Mucosa of descending colon (tissue), 3 donors: ENCODE data around the gene SLC22A12. TPM values are rescaled to one million over a fixed set of nuclear protein-coding genes. Genes with fewer than 3 reads are reported as not detected.
A peak's percentile ranks its signal among the peaks of the same experiment; 100 is the strongest.
"Not testable (repeated sequence)": the region's sequence is repeated elsewhere in the genome, so short reads cannot be mapped to it uniquely, and the experiment has no call there.

Experiments used
- ATAC-seq: fragments of 200-7000 bp; cut with Tn5 transposase; one replicate; pipeline ENCODE4 v1.9.1; 2020; ENCODE audit warnings: mild to moderate bottlenecking, moderate library complexity
- DNase-seq, 3 donors: peaks; one replicate each; pipeline ENCODE4 v3.0.0-alpha.2; 2020
- H3K36me3 ChIP-seq: fragments of 200-600 bp; one replicate; pipeline ENCODE4 v1.8.0; 2021; ENCODE audit warnings: low read depth, mild to moderate bottlenecking
- H3K4me1 ChIP-seq: fragments of 200-600 bp; one replicate; pipeline ENCODE4 v1.8.0; 2021; ENCODE audit warnings: low read depth, mild to moderate bottlenecking
- H3K4me3 ChIP-seq: fragments of 200-600 bp; one replicate; pipeline ENCODE4 v1.8.0; 2021; ENCODE audit warnings: mild to moderate bottlenecking
- H3K9me3 ChIP-seq: fragments of 200-600 bp; one replicate; pipeline ENCODE4 v1.8.0; 2021; ENCODE audit warnings: mild to moderate bottlenecking
- CTCF ChIP-seq: fragments of 200-600 bp; IDR thresholded peaks from one replicate; pipeline ENCODE4 v1.8.0; 2022; ENCODE audit warnings: antibody characterized with exemption, mild to moderate bottlenecking
- intact Hi-C, 2 donors: fragments of 100-400 bp; cut with DNase I in 1 of 2; cut with micrococcal nuclease in 1 of 2; formaldehyde crosslinking; loops; one replicate each; pipeline versions ENCODE4 v1.11.0 to v1.11.1; 2022; cut with DNase I, micrococcal nuclease
- total RNA-seq, 3 donors: library from RNA; stranded (reverse); fragmentation: NEBNext Ultra II Directional in 2 of 3; extraction: Animal tissue kit (Norgen Biotek cat#: 25700) in 2 of 3; gene quantifications; one replicate each; pipeline versions ENCODE4 v1.2.1 to v1.2.4, GENCODE V29; 2021 to 2023
- donor health status: DM: no; HTN: no; CAD: no; lungs with moderate emphysema.
- donor health status: DM: no; HTN: no; CAD: no.
- donor health status: DM: no; HTN: yes; CAD: no.

Gene SLC22A12
- total RNA-seq, 3 donors from 2014 or later = not detected

- intact Hi-C loops = no loop called here
- Histone ChIP-seq H3K9me3 (peaks cover 12% of the 10 kb centered on the region), H3K4me3 (no peak overlapping the region), H3K36me3 (no peaks in the 10 kb centered on the region), H3K4me1 (no peaks in the 10 kb centered on the region)
- ATAC-seq = no peak
- DNase-seq = peak in 1 of 3 donors; percentile 4
- no peak for TF ChIP-seq CTCF
These were observed 1.2 kb downstream of the SLC22A12 start for GRCh38 chr11:64592234-64592615.

- no peak for ATAC-seq
- H3K36me3 ChIP-seq = no peaks in the 10 kb centered on the region
- peaks cover 12% of the 10 kb centered on the region for H3K9me3 ChIP-seq
- no peak overlapping the region for H3K4me3 ChIP-seq
- peak in 1 of 3 donors; percentile 13 for DNase-seq
- no peak for TF ChIP-seq CTCF
- intact Hi-C loops = no loop called here
- no peaks in the 10 kb centered on the region for H3K4me1 ChIP-seq
These were observed 1.6 kb downstream of the SLC22A12 start for GRCh38 chr11:64592656-64593055.

DNA sequence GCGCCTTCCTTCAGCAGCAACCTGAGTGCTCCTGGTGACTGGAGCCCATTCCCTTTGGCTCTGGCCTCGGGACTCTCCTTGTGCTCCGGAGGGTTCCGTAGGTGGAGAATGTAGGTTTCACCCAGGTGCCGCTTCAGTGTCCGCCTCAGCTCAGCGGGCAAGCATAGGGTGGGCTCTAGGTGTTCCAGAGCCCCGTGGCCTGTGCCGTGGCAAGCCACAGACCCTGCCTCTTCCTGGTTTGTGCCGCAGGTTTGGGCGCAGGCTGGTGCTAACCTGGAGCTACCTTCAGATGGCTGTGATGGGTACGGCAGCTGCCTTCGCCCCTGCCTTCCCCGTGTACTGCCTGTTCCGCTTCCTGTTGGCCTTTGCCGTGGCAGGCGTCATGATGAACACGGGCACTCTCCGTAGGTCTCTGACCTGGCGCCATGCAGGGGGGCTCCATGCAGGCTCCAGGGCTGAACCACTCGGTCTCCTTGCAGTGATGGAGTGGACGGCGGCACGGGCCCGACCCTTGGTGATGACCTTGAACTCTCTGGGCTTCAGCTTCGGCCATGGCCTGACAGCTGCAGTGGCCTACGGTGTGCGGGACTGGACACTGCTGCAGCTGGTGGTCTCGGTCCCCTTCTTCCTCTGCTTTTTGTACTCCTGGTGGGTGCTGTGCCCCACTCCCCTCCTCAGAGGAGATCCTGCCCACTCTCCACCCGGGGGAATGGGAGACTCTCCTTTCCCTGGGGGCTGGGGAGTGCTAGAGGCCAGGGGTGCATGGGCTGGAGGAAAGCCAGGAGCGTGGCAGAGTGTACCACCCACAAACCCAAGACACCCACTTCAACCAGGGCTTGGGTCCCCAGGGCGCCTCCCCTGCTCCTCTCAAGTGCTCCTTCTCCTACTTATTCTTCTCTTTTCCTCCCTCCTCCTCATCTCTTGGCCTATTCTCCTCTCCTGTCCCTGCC, 2.4 kb downstream of the SLC22A12 start:
- intact Hi-C loops = no loop called here
- no peak for ATAC-seq
- Histone ChIP-seq H3K4me3 (no peak overlapping the region), H3K36me3 (no peaks in the 10 kb centered on the region), H3K4me1 (no peaks in the 10 kb centered on the region), H3K9me3 (peaks cover 10% of the 10 kb centered on the region)
- peak in 2 of 3 donors; percentile 14 to 27 for DNase-seq
- TF ChIP-seq CTCF = no peak

- H3K4me3 ChIP-seq = no peak overlapping the region
- no peak for TF ChIP-seq CTCF
- ATAC-seq (no peak), DNase-seq (peak in 2 of 3 donors; percentile 4 to 10)
- H3K36me3 ChIP-seq = no peaks in the 10 kb centered on the region
- no peaks in the 10 kb centered on the region for H3K4me1 ChIP-seq
- intact Hi-C loops = no loop called here
- H3K9me3 ChIP-seq = peaks cover under 1% of the 10 kb centered on the region
These were observed 3.3 kb downstream of the SLC22A12 start for GRCh38 chr11:64594159-64594939.

DNA sequence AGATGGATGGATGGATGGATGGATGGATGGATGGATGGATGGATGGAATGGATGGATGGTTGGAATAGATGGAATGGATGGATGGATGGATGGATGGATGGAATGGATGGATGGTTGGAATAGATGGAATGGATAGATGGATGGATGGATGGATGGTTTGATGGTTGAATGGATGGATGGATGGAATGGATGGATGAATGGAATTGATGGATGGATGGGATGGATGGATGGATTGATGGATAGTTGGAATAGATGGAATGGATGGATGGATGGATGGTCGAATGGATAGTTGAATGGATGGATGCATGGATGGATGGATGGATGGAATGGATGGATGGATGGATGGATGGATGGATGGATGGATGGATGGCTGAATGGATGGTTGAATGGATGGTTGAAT, 4.9 kb downstream of the SLC22A12 start:
- H3K4me3 ChIP-seq, H3K4me1 ChIP-seq, DNase-seq, intact Hi-C loops, H3K9me3 ChIP-seq, H3K36me3 ChIP-seq, ATAC-seq: not testable (repeated sequence)

- ATAC-seq (no peak), DNase-seq (peak in 2 of 3 donors; percentile 8 to 33)
- Histone ChIP-seq H3K9me3 (no peaks in the 10 kb centered on the region), H3K36me3 (no peaks in the 10 kb centered on the region), H3K4me3 (no peak overlapping the region), H3K4me1 (no peaks in the 10 kb centered on the region)
- no peak for TF ChIP-seq CTCF
- intact Hi-C loops = no loop called here
These were observed 6.7 kb downstream of the SLC22A12 start for GRCh38 chr11:64597671-64598101.
